SK-N-SH (cell line): ENCODE measurements around the gene HDGFL2. TPM values are rescaled to one million over a fixed set of nuclear protein-coding genes. Genes with fewer than 3 reads are reported as not detected.

ENCODE experiments used
- CTCF ChIA-PET: fragments of 300-600, 350-600 bp; formaldehyde crosslinking; extraction: SDS; loops from one replicate; lab custom pipeline; 2021; lab: Yijun Ruan, JAX
- POLR2A ChIA-PET: fragments of 350-600 bp; sonication (Branson Sonifier 250); formaldehyde crosslinking; extraction: SDS; loops from one replicate; lab custom pipeline; 2020; ENCODE audit warnings: antibody characterized with exemption, inconsistent platforms; lab: Yijun Ruan, JAX
- DNase-seq: peaks from one replicate; pipeline ENCODE4 v3.0.0; 2012
- H2AFZ ChIP-seq: fragments of 200-600 bp; sonication (generic); 2 replicates; pipeline ENCODE4 v1.8.1; 2016; ENCODE audit warnings: antibody characterized with exemption, mild to moderate bottlenecking, low read depth
- H3F3A ChIP-seq: fragments of 200-600 bp; sonication (generic); replicated peaks from 2 replicates; pipeline ENCODE3; 2016; ENCODE audit warnings: antibody characterized with exemption, mild to moderate bottlenecking; ENCODE audit not compliant: insufficient read depth
- H3K27ac ChIP-seq, 2 experiments: fragments of 200-500 bp in 1 of 2; fragments of 200-600 bp in 1 of 2; sonication (Bioruptor generic) in 1 of 2; sonication (generic), shearing (Covaris generic) in 1 of 2; 2 replicates each; pipeline versions ENCODE4 v1.5.1 to v1.6.1; 2014 to 2016; ENCODE audit warnings: low read depth in 2 of 2, inconsistent platforms in 1 of 2, low read length in 1 of 2, mild to moderate bottlenecking in 1 of 2, mixed read lengths in 1 of 2
- H3K27me3 ChIP-seq: fragments of 200-600 bp; sonication (generic), shearing (Covaris generic); 2 replicates; pipeline ENCODE4 v1.6.1; 2016; ENCODE audit warnings: mixed run types; ENCODE audit not compliant: insufficient read depth
- H3K36me3 ChIP-seq, 2 experiments: fragments of 200-500 bp in 1 of 2; fragments of 200-600 bp in 1 of 2; sonication (Bioruptor generic) in 1 of 2; sonication (generic) in 1 of 2; replicated peaks in 1 of 2; 2 replicates each; pipeline versions ENCODE3 to v1.5.1; 2014 to 2016; ENCODE audit warnings: low read length in 1 of 2, mild to moderate bottlenecking in 1 of 2; ENCODE audit not compliant: insufficient read depth in 2 of 2, control insufficient read depth in 1 of 2
- H3K4me1 ChIP-seq, 2 experiments: fragments of 200-500 bp in 1 of 2; fragments of 200-600 bp in 1 of 2; sonication (Bioruptor generic) in 1 of 2; sonication (generic), shearing (Covaris generic) in 1 of 2; 2 replicates each; pipeline versions ENCODE4 v1.5.1 to v1.6.1; 2014 to 2016; ENCODE audit warnings: low read depth in 1 of 2, low read length in 1 of 2, mixed run types in 1 of 2; ENCODE audit not compliant: insufficient read depth in 2 of 2, control insufficient read depth in 1 of 2
- H3K4me2 ChIP-seq: fragments of 200-600 bp; sonication (generic), shearing (Covaris generic); 2 replicates; pipeline ENCODE4 v1.6.1; 2017; ENCODE audit warnings: mixed run types
- H3K4me3 ChIP-seq, 2 experiments: fragments of 200-500 bp in 1 of 2; fragments of 200-600 bp in 1 of 2; sonication (Bioruptor generic) in 1 of 2; sonication (generic), shearing (Covaris generic) in 1 of 2; 2 replicates each; pipeline versions ENCODE4 v1.5.1 to v1.8.1; 2014 to 2016; ENCODE audit warnings: low read depth in 2 of 2, inconsistent platforms in 1 of 2, low read length in 1 of 2, mild to moderate bottlenecking in 1 of 2, mixed read lengths in 1 of 2, moderate library complexity in 1 of 2
- H3K79me2 ChIP-seq: fragments of 200-600 bp; sonication (generic); 2 replicates; pipeline ENCODE4 v1.8.1; 2017; ENCODE audit warnings: mild to moderate bottlenecking; ENCODE audit not compliant: insufficient read depth
- H3K9ac ChIP-seq: fragments of 200-600 bp; sonication (generic); 2 replicates; pipeline ENCODE4 v1.6.1; 2017; ENCODE audit warnings: mixed run types
- H3K9me2 ChIP-seq: fragments of 200-600 bp; sonication (generic); 2 replicates; pipeline ENCODE4 v1.6.1; 2017; ENCODE audit warnings: mixed run types
- H3K9me3 ChIP-seq: fragments of 200-600 bp; sonication (generic); 2 replicates; pipeline ENCODE4 v1.6.1; 2017; ENCODE audit warnings: mixed run types, mild to moderate bottlenecking, moderate library complexity
- H4K20me1 ChIP-seq: fragments of 200-600 bp; sonication (generic); 2 replicates; pipeline ENCODE4 v1.6.1; 2017; ENCODE audit warnings: mild to moderate bottlenecking, mixed run types; ENCODE audit not compliant: insufficient read depth
- ELF1 ChIP-seq: IDR thresholded peaks from 2 replicates; pipeline ENCODE4 v1.4.0; 2012
- FOSL2 ChIP-seq: IDR thresholded peaks from 2 replicates; pipeline ENCODE4 v1.4.0; 2012; ENCODE audit warnings: low read depth, mild to moderate bottlenecking, moderate library complexity, borderline replicate concordance
- GATA2 ChIP-seq: sonication (generic); formaldehyde crosslinking; IDR thresholded peaks from 2 replicates; pipeline ENCODE4 v1.5.0; 2020; ENCODE audit warnings: mild to moderate bottlenecking, missing genetic modification reagents
- MEF2A ChIP-seq: IDR thresholded peaks from 2 replicates; pipeline ENCODE4 v1.4.0; 2012; ENCODE audit warnings: low read depth, borderline replicate concordance
- MXI1 ChIP-seq: IDR thresholded peaks from 2 replicates; pipeline ENCODE4 v1.6.1; 2012; ENCODE audit warnings: mild to moderate bottlenecking, low read depth, low read length, improper control_type of control experiment
- RCOR1 ChIP-seq: fragments of 150-350 bp; IDR thresholded peaks from 2 replicates; pipeline ENCODE4 v1.6.1; 2017; ENCODE audit warnings: antibody characterized with exemption, low read length
- REST ChIP-seq: IDR thresholded peaks from 2 replicates; pipeline ENCODE4 v1.6.1; 2012; ENCODE audit warnings: mild to moderate bottlenecking, low read depth, low read length, moderate library complexity
- RFX5 ChIP-seq: IDR thresholded peaks from 2 replicates; pipeline ENCODE4 v1.6.1; 2012; ENCODE audit warnings: mild to moderate bottlenecking, improper control_type of control experiment, low read length
- RXRA ChIP-seq: IDR thresholded peaks from 2 replicates; pipeline ENCODE4 v1.4.0; 2012; ENCODE audit warnings: low read depth, mild to moderate bottlenecking, borderline replicate concordance
- SIN3A ChIP-seq: IDR thresholded peaks from 2 replicates; pipeline ENCODE4 v1.6.1; 2012; ENCODE audit warnings: low read depth, mild to moderate bottlenecking, low read length, moderate library complexity, borderline replicate concordance
- SMC3 ChIP-seq: IDR thresholded peaks from 2 replicates; pipeline ENCODE4 v1.6.1; 2012; ENCODE audit warnings: low read depth, low read length, improper control_type of control experiment
- TAF1 ChIP-seq: IDR thresholded peaks from 2 replicates; pipeline ENCODE4 v1.6.1; 2012; ENCODE audit warnings: low read depth, mild to moderate bottlenecking, low read length, moderate library complexity, borderline replicate concordance
- TEAD4 ChIP-seq: IDR thresholded peaks from 2 replicates; pipeline ENCODE4 v1.4.0; 2012; ENCODE audit warnings: mild to moderate bottlenecking, borderline replicate concordance; ENCODE audit not compliant: insufficient read depth
- USF2 ChIP-seq: fragments of 150-350 bp; IDR thresholded peaks from 2 replicates; pipeline ENCODE4 v1.6.1; 2017; ENCODE audit warnings: antibody characterized with exemption, low read length, low read depth, borderline replicate concordance
- YY1 ChIP-seq: IDR thresholded peaks from 2 replicates; pipeline ENCODE4 v1.4.0; 2012; ENCODE audit warnings: low read depth, mild to moderate bottlenecking
- WGBS: methylation state at CpG from one replicate; pipeline ENCODE4 v1.1.6; 2017; ENCODE audit warnings: low lambda C conversion rate; 5-methylcytosine and 5-hydroxymethylcytosine counted together
- polyA plus RNA-seq, 3 experiments: library from polyadenylated mRNA; depleted of rRNA; stranded (reverse); fragments of >200 nt; gene quantifications; 2 replicates each; pipeline ENCODE4 v1.2.3, GENCODE V29; 2012

The HDGFL2 gene
- polyA plus RNA-seq, 1 of the 3 experiments (the other 2 are of a cell fraction) = 77.8 TPM

GRCh38 chr19:4487572-4487971 is 15.5 kb downstream of the HDGFL2 start:
- Histone ChIP-seq H3K27ac (no peak overlapping the region), H3K4me1 (no peaks in the 10 kb centered on the region), H3K27me3 (no peaks in the 10 kb centered on the region), H3K9ac (no peak overlapping the region), H3K4me2 (no peak overlapping the region), H3K36me3 (peaks cover 11 to 14% of the 10 kb centered on the region in 2 experiments), H4K20me1 (no peaks in the 10 kb centered on the region), H3K79me2 (peaks cover 4% of the 10 kb centered on the region; the same call in 1 of the 2 replicates), H3F3A (no peaks in the 10 kb centered on the region), H3K9me2 (no peaks in the 10 kb centered on the region), H2AFZ (no peak overlapping the region), H3K9me3 (no peaks in the 10 kb centered on the region), H3K4me3 (no peak overlapping the region)
- TF ChIP-seq GATA2 (CRISPR knock-in tag) (no peak), TAF1 (no peak), ELF1 (no peak), MEF2A (no peak), SMC3 (no peak)
- ChIA-PET POLR2A (no interaction called here), CTCF (no interaction called here)
- WGBS = 85% methylated on average over 5 of the region's 11 CpGs
- peak; percentile 6 for DNase-seq

- Histone ChIP-seq H3K79me2 (peaks cover under 1% of the 10 kb centered on the region; the same call in 1 of the 2 replicates), H3K4me3 (no peak overlapping the region), H3K9ac (no peak overlapping the region), H2AFZ (no peak overlapping the region), H3K9me3 (no peaks in the 10 kb centered on the region), H3K27me3 (no peaks in the 10 kb centered on the region), H3F3A (no peaks in the 10 kb centered on the region), H4K20me1 (no peaks in the 10 kb centered on the region), H3K4me2 (no peak overlapping the region), H3K36me3 (peaks cover 11 to 14% of the 10 kb centered on the region in 2 experiments), H3K27ac (no peak overlapping the region), H3K9me2 (no peaks in the 10 kb centered on the region), H3K4me1 (no peaks in the 10 kb centered on the region)
- WGBS = 96% methylated on average over 29 of the region's 29 CpGs
- ChIA-PET CTCF (no interaction called here), POLR2A (no interaction called here)
- peak; percentile 4 for DNase-seq
- no peak for TF ChIP-seq RFX5
- no peak for TF ChIP-seq TEAD4
- no peak for TF ChIP-seq MEF2A
- no peak for TF ChIP-seq SIN3A
- TF ChIP-seq RCOR1 = no peak
- TF ChIP-seq ELF1 = no peak
- TF ChIP-seq YY1 = no peak
- TF ChIP-seq REST = no peak
- TF ChIP-seq RXRA = no peak
- no peak for TF ChIP-seq SMC3
- TF ChIP-seq FOSL2 = no peak
- TF ChIP-seq USF2 = no peak
- TF ChIP-seq MXI1 = no peak
Measured at GRCh38 chr19:4488496-4488895, 16.4 kb downstream of the HDGFL2 start.
